ENCODE results near the gene SLC9A1. TPM values are rescaled to one million over a fixed set of nuclear protein-coding genes. Genes with fewer than 3 reads are reported as not detected.
"Not testable (repeated sequence)": the region's sequence is repeated elsewhere in the genome, so short reads cannot be mapped to it uniquely, and the experiment has no call there.

SLC9A1 gene
- total and polyA plus RNA-seq, 10 of the 15 experiments (the other 5 are each of a cell fraction or from before 2014, with no cell fraction given) = 0.87 to 21.4 (median 4.3) TPM

- H3K36me3 ChIP-seq (ENCODE audit: control insufficient read depth in 2 of 2, insufficient read depth in 2 of 2, low read length in 1 of 2) = no peaks in the 10 kb centered on the region
- H2AFZ ChIP-seq (ENCODE audit: control insufficient read depth, low read depth, low read length) = no peak overlapping the region
- no TSS peak for BruUV-seq (replicated peaks)
- 61% methylated on average over 4 of the region's 4 CpGs for WGBS (ENCODE audit: insufficient coverage, insufficient replicate concordance, low lambda C conversion rate, missing lambda C conversion rate)
- in situ Hi-C loops (cut with MboI) (no loop called here), intact Hi-C loops (cut with micrococcal nuclease; ENCODE audit: unreplicated experiment) (no loop called here)
- H3K9ac ChIP-seq (ENCODE audit: control insufficient read depth, insufficient read depth, low read length) = no peak overlapping the region
- RAD21 ChIA-PET (ENCODE audit: unreplicated experiment) = no interaction called here
- no peaks in the 10 kb centered on the region for H3K79me2 ChIP-seq (ENCODE audit: control insufficient read depth, insufficient read depth, low read length)
- H3K27me3 ChIP-seq (replicated peaks in 1 of 2; ENCODE audit: control insufficient read depth in 2 of 2, insufficient read depth in 2 of 2, low read length in 1 of 2) = no peaks in the 10 kb centered on the region
- no peak for DNase-seq (ENCODE audit: low read depth, low spot score)
- ATAC-seq = no peak
- no peaks in the 10 kb centered on the region for H3K4me1 ChIP-seq (ENCODE audit: control insufficient read depth, insufficient read depth, low read length)
- H3K4me3 ChIP-seq = no peak overlapping the region
- SMC1A ChIA-PET (ENCODE audit: uncharacterized antibody, unreplicated experiment) = no interaction called here
- no peak for FAIRE-seq
- CTCF ChIA-PET = no interaction called here
- no peak for TF ChIP-seq RELA (IDR thresholded peaks at IDR 0.05; ENCODE audit: borderline replicate concordance, partially characterized antibody)
- H3K27ac ChIP-seq (ENCODE audit: control insufficient read depth, insufficient read depth) = no peak overlapping the region
- no peaks in the 10 kb centered on the region for H4K20me1 ChIP-seq (ENCODE audit: control insufficient read depth, insufficient read depth)
- H3K9me3 ChIP-seq (replicated peaks; ENCODE audit: control insufficient read depth, insufficient read depth, low read length) = no peaks in the 10 kb centered on the region
- POLR2A ChIA-PET = interaction anchor here (0.6 kb wide), 2 partner anchors 20 to 254 kb away, joined by 5 to 10 read pairs; no protein-coding TSS in a partner anchor
- no peak overlapping the region for H3K4me2 ChIP-seq (ENCODE audit: control insufficient read depth, insufficient read depth)
These were observed 21.4 kb upstream of the SLC9A1 start for GRCh38 chr1:27176323-27176722.

- WGBS (ENCODE audit: insufficient coverage, insufficient replicate concordance, low lambda C conversion rate, missing lambda C conversion rate) = 62% methylated on average over 5 of the region's 5 CpGs
- ATAC-seq; H3K27me3 ChIP-seq (replicated peaks in 1 of 2; ENCODE audit: control insufficient read depth in 2 of 2, insufficient read depth in 2 of 2, low read length in 1 of 2); H3K79me2 ChIP-seq (ENCODE audit: control insufficient read depth, insufficient read depth, low read length); H3K9me3 ChIP-seq (replicated peaks; ENCODE audit: control insufficient read depth, insufficient read depth, low read length); H3K4me3 ChIP-seq; BruUV-seq (replicated peaks); H3K36me3 ChIP-seq (ENCODE audit: control insufficient read depth in 2 of 2, insufficient read depth in 2 of 2, low read length in 1 of 2); H3K9ac ChIP-seq (ENCODE audit: control insufficient read depth, insufficient read depth, low read length); intact Hi-C loops (cut with micrococcal nuclease; ENCODE audit: unreplicated experiment); POLR2A ChIA-PET; H4K20me1 ChIP-seq (ENCODE audit: control insufficient read depth, insufficient read depth); H3K4me2 ChIP-seq (ENCODE audit: control insufficient read depth, insufficient read depth); FAIRE-seq; RAD21 ChIA-PET (ENCODE audit: unreplicated experiment); DNase-seq (ENCODE audit: low read depth, low spot score); H3K4me1 ChIP-seq (ENCODE audit: control insufficient read depth, insufficient read depth, low read length); H3K27ac ChIP-seq (ENCODE audit: control insufficient read depth, insufficient read depth); CTCF ChIA-PET; H2AFZ ChIP-seq (ENCODE audit: control insufficient read depth, low read depth, low read length); in situ Hi-C loops (cut with MboI): not testable (repeated sequence)
- SMC1A ChIA-PET (ENCODE audit: uncharacterized antibody, unreplicated experiment) = interaction anchor here (1.1 kb wide), 1 partner anchor 24 kb away, joined by 4 read pairs; no protein-coding TSS in a partner anchor
These were observed 18.1 kb upstream of the SLC9A1 start for GRCh38 chr1:27172992-27173391.

Data from GM12878 (cell line).